ENCODE data around the gene MYO1B. TPM values are rescaled to one million over a fixed set of nuclear protein-coding genes. Genes with fewer than 3 reads are reported as not detected.

MYO1B gene
- total RNA-seq, 2 donors from 2014 or later: 11.6 to 14.7 TPM

- no peak overlapping the region for H3K4me3 ChIP-seq
- H3K36me3 ChIP-seq: no peaks in the 10 kb centered on the region
Observed at GRCh38 chr2:191212119-191212518, 33.1 kb upstream of the MYO1B start.

DNA sequence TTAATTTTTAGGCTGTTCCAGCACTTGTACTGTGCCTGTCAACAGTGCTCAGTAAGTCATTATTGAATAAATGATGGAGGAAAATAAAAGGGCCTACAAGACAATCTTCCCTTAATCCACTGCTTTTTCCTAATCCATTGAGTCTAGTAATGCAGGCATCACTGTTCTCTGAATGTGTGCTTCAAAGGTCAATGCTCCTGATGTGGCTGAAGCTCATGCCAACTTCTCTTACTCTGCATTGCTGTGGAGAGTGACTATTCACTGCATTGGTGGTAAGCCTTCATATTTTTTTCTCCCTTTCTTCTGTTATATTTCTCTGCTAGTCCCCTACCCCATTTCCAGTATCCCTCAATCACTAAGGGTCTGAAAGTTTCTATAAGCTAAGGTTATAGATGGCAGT is 31.9 kb upstream of the MYO1B start:
- Histone ChIP-seq H3K27me3 (no peaks in the 10 kb centered on the region), H3K4me1 (peaks cover 0 to 3% of the 10 kb centered on the region in 2 donors), H3K4me3 (no peak overlapping the region), H3K27ac (no peak overlapping the region), H3K36me3 (no peaks in the 10 kb centered on the region), H3K9me3 (peaks cover 0 to 9% of the 10 kb centered on the region in 2 donors)
- no peak for DNase-seq (ENCODE audit: low spot score)
- TF ChIP-seq CTCF (IDR thresholded peaks at IDR 0.05): no peak

More at GRCh38 chr2:191212119-191212518, 33.1 kb upstream of the MYO1B start:
- H3K9me3 ChIP-seq: peaks cover 0 to 9% of the 10 kb centered on the region in 2 donors
- no peak for DNase-seq (ENCODE audit: low spot score)
- H3K4me1 ChIP-seq: no peaks in the 10 kb centered on the region
- H3K27ac ChIP-seq: no peak overlapping the region
- no peak for TF ChIP-seq CTCF (IDR thresholded peaks at IDR 0.05)
- H3K27me3 ChIP-seq: no peaks in the 10 kb centered on the region

DNA sequence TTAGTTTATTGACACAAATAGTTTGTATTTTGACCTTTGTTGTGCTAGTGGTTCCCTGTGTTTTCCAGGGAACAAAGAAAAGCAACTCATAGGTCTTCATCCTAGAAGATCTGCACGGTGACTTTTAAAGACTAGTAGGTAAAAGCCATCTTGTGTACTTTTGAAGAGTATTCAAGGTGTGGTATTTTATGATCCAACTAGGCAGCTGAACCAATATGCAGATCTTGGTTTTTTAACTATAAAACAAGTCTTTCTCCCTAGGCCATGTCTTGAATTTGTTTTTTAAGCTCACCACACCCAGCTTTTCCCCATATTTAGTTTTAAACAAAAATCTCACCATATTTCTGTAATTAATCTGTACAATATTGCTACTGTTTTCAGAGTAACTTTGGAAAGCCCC is 30.0 kb upstream of the MYO1B start:
- DNase-seq (ENCODE audit: low spot score): no peak
- H3K4me3 ChIP-seq: no peak overlapping the region
- peaks cover 0 to 6% of the 10 kb centered on the region in 2 donors for H3K4me1 ChIP-seq
- H3K36me3 ChIP-seq: no peaks in the 10 kb centered on the region
- TF ChIP-seq CTCF (IDR thresholded peaks at IDR 0.05): no peak
- H3K9me3 ChIP-seq: peaks cover 0 to 9% of the 10 kb centered on the region in 2 donors
- H3K27me3 ChIP-seq: no peaks in the 10 kb centered on the region
- H3K27ac ChIP-seq: no peak overlapping the region

DNA sequence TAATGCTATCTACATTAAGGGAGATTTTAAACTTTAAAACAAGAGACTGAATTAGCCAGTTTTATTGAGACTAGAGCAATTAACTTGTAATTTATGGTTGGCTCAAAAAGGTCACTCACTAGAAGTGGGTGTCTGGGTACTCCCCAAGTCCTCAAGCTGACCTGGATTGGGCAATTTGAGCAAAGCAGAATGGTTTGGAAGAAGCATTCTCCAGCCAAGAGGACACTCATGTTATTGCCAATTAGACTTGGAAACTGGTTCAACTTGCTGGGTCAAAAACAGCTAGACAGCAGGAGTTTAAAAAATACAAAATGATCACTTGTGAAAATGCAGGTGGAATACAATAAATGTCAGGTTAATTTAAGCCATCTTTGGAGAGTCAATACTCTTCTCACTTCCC is 29.5 kb upstream of the MYO1B start:
- Histone ChIP-seq H3K9me3 (peaks cover 0 to 9% of the 10 kb centered on the region in 2 donors), H3K27ac (no peak overlapping the region), H3K27me3 (no peaks in the 10 kb centered on the region), H3K4me1 (peaks cover 0 to 6% of the 10 kb centered on the region in 2 donors), H3K36me3 (no peaks in the 10 kb centered on the region), H3K4me3 (no peak overlapping the region)
- no peak for TF ChIP-seq CTCF (IDR thresholded peaks at IDR 0.05)
- DNase-seq (ENCODE audit: low spot score): no peak

GRCh38 chr2:191217580-191217979 is 27.6 kb upstream of the MYO1B start:
- no peak for TF ChIP-seq CTCF (IDR thresholded peaks at IDR 0.05)
- Histone ChIP-seq H3K4me1 (peaks cover 0 to 6% of the 10 kb centered on the region in 2 donors), H3K36me3 (no peaks in the 10 kb centered on the region), H3K27ac (no peak overlapping the region), H3K27me3 (no peaks in the 10 kb centered on the region), H3K9me3 (no peaks in the 10 kb centered on the region), H3K4me3 (no peak overlapping the region)
- DNase-seq (ENCODE audit: low spot score): no peak

GRCh38 chr2:191218292-191218898 is 26.8 kb upstream of the MYO1B start:
- Histone ChIP-seq H3K9me3 (no peaks in the 10 kb centered on the region), H3K27me3 (no peaks in the 10 kb centered on the region), H3K4me3 (no peak overlapping the region), H3K4me1 (peaks cover 0 to 6% of the 10 kb centered on the region in 2 donors), H3K27ac (no peak overlapping the region), H3K36me3 (no peaks in the 10 kb centered on the region)
- TF ChIP-seq CTCF (IDR thresholded peaks at IDR 0.05): peak; percentile 32 to 71
- DNase-seq (ENCODE audit: low spot score): no peak

All from right atrium auricular region (tissue), 2 donors.